ENCODE results near the gene FAM32A.

FAM32A gene

GRCh38 chr19:16224293-16225045, 39.3 kb downstream of the FAM32A start:
- DNase-seq (ENCODE audit: low read depth in 3 of 3) = no peak

- DNase-seq (ENCODE audit: low read depth in 3 of 3) = no peak
Observed at GRCh38 chr19:16225279-16226183, 40.3 kb downstream of the FAM32A start.

- DNase-seq (ENCODE audit: low read depth in 3 of 3) = no peak
Observed at GRCh38 chr19:16226184-16226591, 41.0 kb downstream of the FAM32A start.

- DNase-seq (ENCODE audit: low read depth in 3 of 3) = no peak
Observed at GRCh38 chr19:16226878-16227836, 41.9 kb downstream of the FAM32A start.

- DNase-seq (ENCODE audit: low read depth in 3 of 3) = no peak
Observed at GRCh38 chr19:16227837-16228636, 42.8 kb downstream of the FAM32A start.

GRCh38 chr19:16228637-16229321, 43.6 kb downstream of the FAM32A start:
- no peak for DNase-seq (ENCODE audit: low read depth in 3 of 3)

- DNase-seq (ENCODE audit: low read depth in 3 of 3) = no peak
Observed at GRCh38 chr19:16229322-16229641, 44.1 kb downstream of the FAM32A start.

GRCh38 chr19:16232127-16232526, 46.9 kb downstream of the FAM32A start:
- DNase-seq (ENCODE audit: low read depth in 3 of 3) = no peak

- DNase-seq (ENCODE audit: low read depth in 3 of 3) = no peak
Observed at GRCh38 chr19:16232568-16232967, 47.4 kb downstream of the FAM32A start.

- no peak for DNase-seq (ENCODE audit: low read depth in 3 of 3)
Observed at GRCh38 chr19:16233081-16233776, 48.0 kb downstream of the FAM32A start.

GRCh38 chr19:16233836-16234551, 48.8 kb downstream of the FAM32A start:
- no peak for DNase-seq (ENCODE audit: low read depth in 3 of 3)

- no peak for DNase-seq (ENCODE audit: low read depth in 3 of 3)
Observed at GRCh38 chr19:16234552-16235445, 49.6 kb downstream of the FAM32A start.

- no peak for DNase-seq (ENCODE audit: low read depth in 3 of 3)
Observed at GRCh38 chr19:16235811-16236652, 50.8 kb downstream of the FAM32A start.

Data from stimulated activated CD4-positive, alpha-beta T cell treated with anti-CD3 and anti-CD28 coated beads, TNF-alpha, amount 100 ng/mL, for 24 hours (primary cell).